GM23248 (cell line): ENCODE measurements around the gene CNTN4.

Source experiments
- EZH2 ChIP-seq: fragments of 200-600 bp; sonication (generic); IDR thresholded peaks from 2 replicates; pipeline ENCODE4 v1.6.1; 2018; ENCODE audit warnings: antibody characterized with exemption, mild to moderate bottlenecking; ENCODE audit not compliant: insufficient read depth, poor library complexity, severe bottlenecking
- EZH2phosphoT487 ChIP-seq: fragments of 200-600 bp; sonication (generic); IDR thresholded peaks from 2 replicates; pipeline ENCODE4 v1.6.1; 2018; ENCODE audit warnings: antibody characterized with exemption, moderate library complexity, mild to moderate bottlenecking, low read depth; ENCODE audit not compliant: insufficient read depth

- no peak for TF ChIP-seq EZH2
- no peak for TF ChIP-seq EZH2phosphoT487
Observed at GRCh38 chr3:2352134-2352762, 253.6 kb downstream of the CNTN4 start.
